ENCODE results near the gene PDZK1IP1.

The PDZK1IP1 gene

GRCh38 chr1:47184090-47184821 is 5.6 kb downstream of the PDZK1IP1 start:
- DNase-seq, result no peak
- H3K27ac Mint-ChIP-seq, result no peak overlapping the region
- H3K4me3 Mint-ChIP-seq, result no peak overlapping the region
- H3K9me3 Mint-ChIP-seq, result no peaks in the 10 kb centered on the region
- H3K36me3 Mint-ChIP-seq (ENCODE audit: low read depth), result no peaks in the 10 kb centered on the region
- peaks cover 52% of the 10 kb centered on the region for H3K27me3 Mint-ChIP-seq (ENCODE audit: low read depth, poor library complexity)
- no peak for TF ChIP-seq CTCF (IDR thresholded peaks at IDR 0.05)
- H3K4me1 Mint-ChIP-seq, result peaks cover 14% of the 10 kb centered on the region

- DNase-seq, result no peak
- H3K27me3 Mint-ChIP-seq (ENCODE audit: low read depth, poor library complexity), result peaks cover 56% of the 10 kb centered on the region
- TF ChIP-seq CTCF (IDR thresholded peaks at IDR 0.05), result no peak
- no peak overlapping the region for H3K4me3 Mint-ChIP-seq
- peaks cover 21% of the 10 kb centered on the region for H3K4me1 Mint-ChIP-seq
- no peaks in the 10 kb centered on the region for H3K36me3 Mint-ChIP-seq (ENCODE audit: low read depth)
- H3K9me3 Mint-ChIP-seq, result no peaks in the 10 kb centered on the region
- no peak overlapping the region for H3K27ac Mint-ChIP-seq
Measured at GRCh38 chr1:47183308-47184089, 6.3 kb downstream of the PDZK1IP1 start.

- no peaks in the 10 kb centered on the region for H3K36me3 Mint-ChIP-seq (ENCODE audit: low read depth)
- H3K27ac Mint-ChIP-seq, result no peak overlapping the region
- TF ChIP-seq CTCF (IDR thresholded peaks at IDR 0.05), result no peak
- H3K4me1 Mint-ChIP-seq, result peaks cover 21% of the 10 kb centered on the region
- peaks cover 60% of the 10 kb centered on the region for H3K27me3 Mint-ChIP-seq (ENCODE audit: low read depth, poor library complexity)
- H3K4me3 Mint-ChIP-seq, result no peak overlapping the region
- H3K9me3 Mint-ChIP-seq, result no peaks in the 10 kb centered on the region
- no peak for DNase-seq
Measured at GRCh38 chr1:47182676-47183235, 7.1 kb downstream of the PDZK1IP1 start.

GRCh38 chr1:47181955-47182675 is 7.7 kb downstream of the PDZK1IP1 start:
- H3K4me3 Mint-ChIP-seq, result no peak overlapping the region

More at GRCh38 chr1:47181955-47182675, 7.7 kb downstream of the PDZK1IP1 start:
- Mint-ChIP-seq H3K36me3 (ENCODE audit: low read depth) (no peaks in the 10 kb centered on the region), H3K27ac (no peak overlapping the region), H3K27me3 (ENCODE audit: low read depth, poor library complexity) (peaks cover 60% of the 10 kb centered on the region), H3K9me3 (no peaks in the 10 kb centered on the region), H3K4me1 (peaks cover 21% of the 10 kb centered on the region)
- TF ChIP-seq CTCF (IDR thresholded peaks at IDR 0.05), result no peak
- no peak for DNase-seq

Data from nephron progenitor cell (in vitro differentiated cells).